ENCODE measurements around the gene PCDH9.

Gene PCDH9

DNA sequence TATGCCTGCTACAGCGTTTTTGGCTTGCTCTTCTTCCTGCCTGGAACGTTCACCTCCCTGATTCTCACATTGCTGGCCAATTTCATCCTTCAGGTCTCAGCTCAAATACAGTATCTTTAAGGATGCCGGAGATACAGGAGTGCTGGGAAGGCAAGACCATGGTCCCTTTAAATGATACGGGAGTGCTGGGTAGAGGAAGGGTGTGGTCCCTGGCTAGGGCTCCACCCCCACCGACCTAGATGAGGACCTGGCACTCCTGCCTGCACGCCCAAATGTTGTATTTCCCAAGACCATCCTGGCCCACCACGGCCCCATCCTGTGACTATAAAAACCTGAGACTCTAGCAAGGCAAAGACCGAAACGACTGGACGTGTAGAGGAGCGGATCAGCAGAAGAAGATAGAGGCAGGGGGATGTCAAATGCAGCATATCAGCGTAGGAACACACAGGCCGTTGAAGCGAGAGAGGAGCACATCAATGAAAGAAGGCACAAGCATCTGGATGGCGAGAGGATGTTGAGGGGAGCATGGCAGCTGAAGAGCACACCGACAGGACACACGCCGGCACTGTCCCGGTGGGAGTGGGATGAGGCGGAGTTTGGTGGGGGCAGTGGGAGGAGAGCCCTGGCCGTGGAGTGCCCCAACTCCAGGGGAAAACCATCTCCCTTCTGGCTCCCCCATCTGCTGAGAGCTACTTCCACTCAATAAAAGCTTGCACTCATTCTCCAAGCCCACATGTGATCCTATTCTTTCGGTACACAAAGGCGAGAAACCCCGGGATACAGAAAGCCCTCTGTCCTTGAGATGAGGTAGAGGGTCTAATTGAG lies 74.0 kb downstream of the PCDH9 start:
- H3K27me3 ChIP-seq (ENCODE audit: control insufficient read depth, insufficient read depth, low read length), result no peaks in the 10 kb centered on the region
- H3K4me3 ChIP-seq (ENCODE audit: low read length), result no peak overlapping the region
- H3K27ac ChIP-seq (ENCODE audit: low read length), result no peak overlapping the region
- no peak overlapping the region for H3K9ac ChIP-seq (ENCODE audit: low read length)
- H3K4me1 ChIP-seq (ENCODE audit: control insufficient read depth, low read depth, low read length), result no peaks in the 10 kb centered on the region
- no peaks in the 10 kb centered on the region for H3K36me3 ChIP-seq (ENCODE audit: control insufficient read depth, low read depth, low read length)
- no peaks in the 10 kb centered on the region for H3K9me3 ChIP-seq (ENCODE audit: control insufficient read depth, low read depth, low read length)

- no peak overlapping the region for H3K27ac ChIP-seq (ENCODE audit: low read length)
- no peak overlapping the region for H3K9ac ChIP-seq (ENCODE audit: low read length)
- H3K4me3 ChIP-seq (ENCODE audit: low read length), result no peak overlapping the region
- H3K36me3 ChIP-seq (ENCODE audit: control insufficient read depth, low read depth, low read length), result no peaks in the 10 kb centered on the region
- peaks cover 12% of the 10 kb centered on the region for H3K4me1 ChIP-seq (ENCODE audit: control insufficient read depth, low read depth, low read length)
- H3K9me3 ChIP-seq (ENCODE audit: control insufficient read depth, low read depth, low read length), result no peaks in the 10 kb centered on the region
- H3K27me3 ChIP-seq (ENCODE audit: control insufficient read depth, insufficient read depth, low read length), result no peaks in the 10 kb centered on the region
Measured at GRCh38 chr13:67152085-67152484, 78.1 kb downstream of the PCDH9 start.

GRCh38 chr13:67151652-67152051 lies 78.5 kb downstream of the PCDH9 start:
- H3K4me1 ChIP-seq (ENCODE audit: control insufficient read depth, low read depth, low read length), result peaks cover 15% of the 10 kb centered on the region
- no peak overlapping the region for H3K27ac ChIP-seq (ENCODE audit: low read length)

GRCh38 chr13:67150608-67151007 lies 79.5 kb downstream of the PCDH9 start:
- H3K9me3 ChIP-seq (ENCODE audit: control insufficient read depth, low read depth, low read length), result no peaks in the 10 kb centered on the region

More at GRCh38 chr13:67151652-67152051, 78.5 kb downstream of the PCDH9 start:
- no peak overlapping the region for H3K9ac ChIP-seq (ENCODE audit: low read length)
- H3K9me3 ChIP-seq (ENCODE audit: control insufficient read depth, low read depth, low read length), result no peaks in the 10 kb centered on the region
- no peak overlapping the region for H3K4me3 ChIP-seq (ENCODE audit: low read length)
- H3K36me3 ChIP-seq (ENCODE audit: control insufficient read depth, low read depth, low read length), result no peaks in the 10 kb centered on the region
- H3K27me3 ChIP-seq (ENCODE audit: control insufficient read depth, insufficient read depth, low read length), result no peaks in the 10 kb centered on the region

DNA sequence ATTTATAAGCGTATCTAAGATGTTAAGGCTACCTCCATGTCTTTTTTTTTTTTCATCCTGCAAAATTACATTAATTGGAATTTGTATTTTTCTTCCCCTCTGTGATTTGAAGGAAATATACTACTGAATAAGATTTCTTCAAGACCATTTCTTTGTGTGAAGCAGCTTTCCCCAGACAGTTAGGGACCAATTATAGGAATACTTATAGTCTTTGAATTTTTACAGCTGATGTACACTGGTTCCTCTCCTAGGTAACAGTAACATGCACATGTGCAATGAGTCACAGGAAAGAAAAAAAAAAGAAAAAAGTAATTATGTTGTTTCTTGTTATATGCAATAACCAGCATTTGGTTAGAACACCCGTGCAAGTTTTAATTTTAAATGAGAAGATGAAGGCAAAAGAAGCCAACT lies 82.0 kb downstream of the PCDH9 start:
- Histone ChIP-seq H3K27ac (ENCODE audit: low read length) (no peak overlapping the region), H3K4me1 (ENCODE audit: control insufficient read depth, low read depth, low read length) (peaks cover 21% of the 10 kb centered on the region), H3K27me3 (ENCODE audit: control insufficient read depth, insufficient read depth, low read length) (no peaks in the 10 kb centered on the region), H3K36me3 (ENCODE audit: control insufficient read depth, low read depth, low read length) (no peaks in the 10 kb centered on the region), H3K9me3 (ENCODE audit: control insufficient read depth, low read depth, low read length) (no peaks in the 10 kb centered on the region), H3K4me3 (ENCODE audit: low read length) (no peak overlapping the region), H3K9ac (ENCODE audit: low read length) (no peak overlapping the region)

More at GRCh38 chr13:67150608-67151007, 79.5 kb downstream of the PCDH9 start:
- H3K27me3 ChIP-seq (ENCODE audit: control insufficient read depth, insufficient read depth, low read length), result no peaks in the 10 kb centered on the region
- no peak overlapping the region for H3K27ac ChIP-seq (ENCODE audit: low read length)
- no peak overlapping the region for H3K9ac ChIP-seq (ENCODE audit: low read length)
- H3K4me3 ChIP-seq (ENCODE audit: low read length), result no peak overlapping the region
- H3K36me3 ChIP-seq (ENCODE audit: control insufficient read depth, low read depth, low read length), result no peaks in the 10 kb centered on the region
- H3K4me1 ChIP-seq (ENCODE audit: control insufficient read depth, low read depth, low read length), result peaks cover 15% of the 10 kb centered on the region

DNA sequence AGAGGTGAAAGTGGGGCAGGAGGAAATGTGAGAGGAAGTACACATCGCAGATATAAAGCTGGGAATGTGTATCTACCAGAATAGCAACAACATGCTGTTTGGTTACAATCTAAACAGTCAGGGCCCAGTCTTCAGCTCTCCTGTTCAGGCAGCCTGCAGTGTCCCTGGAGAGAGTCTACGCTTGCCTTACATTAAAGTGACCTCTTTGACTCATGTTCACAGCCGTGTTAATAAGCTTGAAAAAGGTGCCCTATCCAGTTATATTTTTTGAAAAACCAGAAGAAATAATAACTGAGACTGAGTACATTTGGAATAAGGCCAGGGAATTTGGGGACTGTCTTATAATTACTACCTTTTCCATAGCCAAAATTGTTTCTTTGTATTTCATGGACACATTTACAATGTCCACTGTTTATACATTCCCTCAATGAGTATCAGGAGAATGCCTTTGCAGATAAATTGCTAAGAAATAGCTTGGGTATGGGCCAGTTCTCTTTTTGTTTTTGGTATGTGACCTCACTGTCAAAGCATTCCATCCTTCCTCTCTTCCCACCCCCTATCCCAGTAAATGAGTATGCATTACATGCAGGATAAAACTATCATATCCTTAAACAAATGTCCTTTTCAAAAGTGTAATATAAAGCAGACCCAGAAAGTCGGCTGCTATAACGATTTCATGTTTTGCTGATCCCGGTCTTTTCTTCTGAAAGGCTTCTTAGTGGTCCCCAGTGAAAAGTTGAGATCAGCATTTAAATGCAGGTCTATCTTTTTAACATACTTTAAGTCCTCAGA lies 82.6 kb downstream of the PCDH9 start:
- no peaks in the 10 kb centered on the region for H3K27me3 ChIP-seq (ENCODE audit: control insufficient read depth, insufficient read depth, low read length)
- peaks cover 21% of the 10 kb centered on the region for H3K4me1 ChIP-seq (ENCODE audit: control insufficient read depth, low read depth, low read length)
- no peak overlapping the region for H3K4me3 ChIP-seq (ENCODE audit: low read length)
- H3K27ac ChIP-seq (ENCODE audit: low read length), result no peak overlapping the region
- no peaks in the 10 kb centered on the region for H3K9me3 ChIP-seq (ENCODE audit: control insufficient read depth, low read depth, low read length)
- no peaks in the 10 kb centered on the region for H3K36me3 ChIP-seq (ENCODE audit: control insufficient read depth, low read depth, low read length)
- H3K9ac ChIP-seq (ENCODE audit: low read length), result no peak overlapping the region

GRCh38 chr13:67146523-67147130 lies 83.5 kb downstream of the PCDH9 start:
- Histone ChIP-seq H3K27me3 (ENCODE audit: control insufficient read depth, insufficient read depth, low read length) (no peaks in the 10 kb centered on the region), H3K36me3 (ENCODE audit: control insufficient read depth, low read depth, low read length) (no peaks in the 10 kb centered on the region), H3K9ac (ENCODE audit: low read length) (no peak overlapping the region), H3K9me3 (ENCODE audit: control insufficient read depth, low read depth, low read length) (no peaks in the 10 kb centered on the region), H3K4me3 (ENCODE audit: low read length) (no peak overlapping the region), H3K27ac (ENCODE audit: low read length) (no peak overlapping the region), H3K4me1 (ENCODE audit: control insufficient read depth, low read depth, low read length) (peaks cover 21% of the 10 kb centered on the region)

DNA sequence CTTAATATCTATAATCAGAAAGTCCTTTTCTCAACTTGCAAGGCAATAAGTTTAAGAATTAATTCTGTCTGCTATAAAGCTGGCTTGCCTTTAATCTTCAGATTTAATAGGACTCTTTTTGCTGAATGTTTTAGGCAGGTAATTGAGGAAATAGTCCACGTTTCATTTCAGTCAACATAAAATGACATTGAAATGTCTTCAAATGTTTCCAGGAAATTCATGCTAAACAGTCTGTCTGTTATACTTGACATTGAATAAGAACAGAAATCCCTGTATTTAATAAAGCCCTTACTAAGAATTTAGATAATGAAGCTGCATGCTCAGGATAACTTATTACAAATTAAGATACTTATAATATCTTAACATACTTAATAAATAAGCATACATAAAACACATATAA lies 84.2 kb downstream of the PCDH9 start:
- H3K4me3 ChIP-seq (ENCODE audit: low read length), result no peak overlapping the region
- peaks cover 21% of the 10 kb centered on the region for H3K4me1 ChIP-seq (ENCODE audit: control insufficient read depth, low read depth, low read length)
- H3K9ac ChIP-seq (ENCODE audit: low read length), result no peak overlapping the region
- H3K27me3 ChIP-seq (ENCODE audit: control insufficient read depth, insufficient read depth, low read length), result no peaks in the 10 kb centered on the region
- H3K36me3 ChIP-seq (ENCODE audit: control insufficient read depth, low read depth, low read length), result no peaks in the 10 kb centered on the region
- no peak overlapping the region for H3K27ac ChIP-seq (ENCODE audit: low read length)
- no peaks in the 10 kb centered on the region for H3K9me3 ChIP-seq (ENCODE audit: control insufficient read depth, low read depth, low read length)

GRCh38 chr13:67143544-67144115 lies 86.5 kb downstream of the PCDH9 start:
- Histone ChIP-seq H3K9ac (ENCODE audit: low read length) (no peak overlapping the region), H3K36me3 (ENCODE audit: control insufficient read depth, low read depth, low read length) (no peaks in the 10 kb centered on the region), H3K4me1 (ENCODE audit: control insufficient read depth, low read depth, low read length) (peaks cover 21% of the 10 kb centered on the region), H3K9me3 (ENCODE audit: control insufficient read depth, low read depth, low read length) (no peaks in the 10 kb centered on the region), H3K4me3 (ENCODE audit: low read length) (no peak overlapping the region), H3K27ac (ENCODE audit: low read length) (no peak overlapping the region), H3K27me3 (ENCODE audit: control insufficient read depth, insufficient read depth, low read length) (no peaks in the 10 kb centered on the region)

DNA sequence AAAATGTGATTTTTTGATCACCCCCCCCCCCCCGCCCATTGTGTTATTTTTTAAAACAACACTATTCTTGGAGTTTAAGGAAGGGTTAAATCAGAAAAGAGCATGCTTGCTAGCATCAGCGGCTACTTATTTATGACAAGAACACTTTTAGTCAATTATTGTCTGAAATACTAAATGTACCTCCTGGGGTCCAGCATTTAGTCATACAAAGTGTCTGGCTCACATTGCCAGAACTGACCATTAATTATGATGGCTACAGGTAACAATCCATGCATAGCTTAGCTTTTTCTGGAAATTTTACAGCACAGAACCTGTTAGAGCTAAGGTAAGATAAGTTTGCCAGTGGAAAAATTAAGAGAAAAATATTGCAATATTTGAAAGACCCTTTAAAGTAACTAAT lies 90.1 kb downstream of the PCDH9 start:
- Histone ChIP-seq H3K4me1 (ENCODE audit: control insufficient read depth, low read depth, low read length) (peaks cover 6% of the 10 kb centered on the region), H3K36me3 (ENCODE audit: control insufficient read depth, low read depth, low read length) (no peaks in the 10 kb centered on the region), H3K4me3 (ENCODE audit: low read length) (no peak overlapping the region), H3K9ac (ENCODE audit: low read length) (no peak overlapping the region), H3K9me3 (ENCODE audit: control insufficient read depth, low read depth, low read length) (no peaks in the 10 kb centered on the region), H3K27me3 (ENCODE audit: control insufficient read depth, insufficient read depth, low read length) (no peaks in the 10 kb centered on the region), H3K27ac (ENCODE audit: low read length) (no peak overlapping the region)

GRCh38 chr13:67139551-67139950 lies 90.6 kb downstream of the PCDH9 start:
- H3K27ac ChIP-seq (ENCODE audit: low read length), result no peak overlapping the region

More at GRCh38 chr13:67139551-67139950, 90.6 kb downstream of the PCDH9 start:
- H3K4me1 ChIP-seq (ENCODE audit: control insufficient read depth, low read depth, low read length), result peaks cover 6% of the 10 kb centered on the region
- no peak overlapping the region for H3K9ac ChIP-seq (ENCODE audit: low read length)
- H3K36me3 ChIP-seq (ENCODE audit: control insufficient read depth, low read depth, low read length), result no peaks in the 10 kb centered on the region
- no peaks in the 10 kb centered on the region for H3K9me3 ChIP-seq (ENCODE audit: control insufficient read depth, low read depth, low read length)
- H3K4me3 ChIP-seq (ENCODE audit: low read length), result no peak overlapping the region
- no peaks in the 10 kb centered on the region for H3K27me3 ChIP-seq (ENCODE audit: control insufficient read depth, insufficient read depth, low read length)
